Kidney (tissue), 14 donors: ENCODE measurements around the gene BBS2. TPM values are rescaled to one million over a fixed set of nuclear protein-coding genes. Genes with fewer than 3 reads are reported as not detected.

Experiments
- DNase-seq, 5 donors: peaks; one replicate each; pipeline ENCODE4 v3.0.0-alpha.2; 2013 to 2020
- FAIRE-seq: peaks from 2 replicates; lab custom pipeline; 2012; peaks lifted over from hg19 to GRCh38; lab: Jason Lieb, UNC
- H3K27ac ChIP-seq, 2 donors: one replicate each; pipeline ENCODE4 v1.7.0; 2013; ENCODE audit warnings: low read depth in 2 of 2, low read length in 2 of 2, inconsistent platforms in 1 of 2
- H3K27me3 ChIP-seq: one replicate; pipeline ENCODE4 v1.7.1; 2013; ENCODE audit warnings: low read length, inconsistent platforms; ENCODE audit not compliant: control insufficient read depth, insufficient read depth
- H3K36me3 ChIP-seq, 3 donors: one replicate each; pipeline versions ENCODE4 v1.7.0 to v1.7.1; 2013; ENCODE audit warnings: low read length in 3 of 3, control low read depth in 1 of 3, inconsistent platforms in 1 of 3; ENCODE audit not compliant: insufficient read depth in 3 of 3, control insufficient read depth in 2 of 3
- H3K4me1 ChIP-seq, 3 donors: one replicate each; pipeline versions ENCODE4 v1.7.0 to v1.7.1; 2013; ENCODE audit warnings: low read length in 3 of 3, inconsistent platforms in 1 of 3, low read depth in 1 of 3; ENCODE audit not compliant: control insufficient read depth in 2 of 3, insufficient read depth in 2 of 3
- H3K4me3 ChIP-seq, 3 donors: one replicate each; pipeline versions ENCODE4 v1.7.0 to v1.8.1; 2013; ENCODE audit warnings: low read length in 3 of 3, control low read depth in 1 of 3, inconsistent platforms in 1 of 3
- H3K9ac ChIP-seq, 3 donors: one replicate each; pipeline versions ENCODE4 v1.7.0 to v1.7.1; 2013; ENCODE audit warnings: low read length in 3 of 3, control low read depth in 1 of 3, inconsistent platforms in 1 of 3
- H3K9me3 ChIP-seq, 3 donors: one replicate each; pipeline versions ENCODE4 v1.7.0 to v1.7.1; 2013; ENCODE audit warnings: low read length in 3 of 3, control low read depth in 1 of 3, inconsistent platforms in 1 of 3; ENCODE audit not compliant: control insufficient read depth in 2 of 3, insufficient read depth in 1 of 3
- CTCF ChIP-seq: IDR thresholded peaks from 3 replicates; pipeline ENCODE4 v1.5.1; 2012; ENCODE audit warnings: mild to moderate bottlenecking, moderate library complexity, borderline replicate concordance; ENCODE audit not compliant: insufficient read depth; ENCODE audit errors: extremely low read depth
- intact Hi-C: fragments of 100-400 bp; cut with DNase I; formaldehyde crosslinking; loops from one replicate; pipeline ENCODE4 v1.11.1; 2022
- polyA plus RNA-seq: library from polyadenylated mRNA; stranded (reverse); fragments of 350-450 nt; fragmentation: Illumina TruSeq; extraction: RNeasy Lipid Tissue Mini Kit (QIAGEN cat#74804); gene quantifications from one replicate; pipeline ENCODE4 v1.2.3, GENCODE V29; 2014; ENCODE audit warnings: low read depth, low replicate concordance; ENCODE audit not compliant: insufficient read depth
- total RNA-seq: library from RNA; stranded (reverse); fragmentation: NEBNext Ultra II Directional; extraction: Animal tissue kit (Norgen Biotek cat#: 25700); gene quantifications from one replicate; pipeline ENCODE4 v1.2.1, GENCODE V29; 2021
- donor health status: control.
- donor health status: control.
- donor health status: control.
- donor health status: control.
- donor health status: control.
- donor health status: DM: yes; HTN: yes; CAD: no.
- donor health status: Normal renal cell carcinoma (clear cell type).

Gene BBS2
- total and polyA plus RNA-seq, 2 donors from 2014 or later: 46.5 to 64.2 TPM

- DNase-seq: no peak
- intact Hi-C loops: no loop called here
- no peak overlapping the region for H3K4me3 ChIP-seq
- no peaks in the 10 kb centered on the region for H3K9me3 ChIP-seq
- no peaks in the 10 kb centered on the region for H3K27me3 ChIP-seq
- H3K4me1 ChIP-seq: no peaks in the 10 kb centered on the region
- TF ChIP-seq CTCF: no peak
- no peak for FAIRE-seq
- no peak overlapping the region for H3K9ac ChIP-seq
- no peak overlapping the region for H3K27ac ChIP-seq
- H3K36me3 ChIP-seq: no peaks in the 10 kb centered on the region
These were observed 22.2 kb upstream of the BBS2 start for GRCh38 chr16:56542039-56542438.

- no peak overlapping the region for H3K27ac ChIP-seq
- FAIRE-seq (no peak), DNase-seq (no peak)
- H3K4me3 ChIP-seq: no peak overlapping the region
- intact Hi-C loops: no loop called here
- H3K9me3 ChIP-seq: no peaks in the 10 kb centered on the region
- H3K27me3 ChIP-seq: no peaks in the 10 kb centered on the region
- H3K36me3 ChIP-seq: no peaks in the 10 kb centered on the region
- no peaks in the 10 kb centered on the region for H3K4me1 ChIP-seq
- no peak for TF ChIP-seq CTCF
- no peak overlapping the region for H3K9ac ChIP-seq
These were observed 19.8 kb upstream of the BBS2 start for GRCh38 chr16:56539656-56540055.

GRCh38 chr16:56538331-56538730, 18.5 kb upstream of the BBS2 start:
- H3K27me3 ChIP-seq: no peaks in the 10 kb centered on the region
- no peaks in the 10 kb centered on the region for H3K9me3 ChIP-seq
- no peak for TF ChIP-seq CTCF
- intact Hi-C loops: no loop called here
- DNase-seq (no peak), FAIRE-seq (no peak)
- H3K27ac ChIP-seq: no peak overlapping the region
- H3K4me1 ChIP-seq: no peaks in the 10 kb centered on the region
- no peak overlapping the region for H3K9ac ChIP-seq
- H3K4me3 ChIP-seq: no peak overlapping the region
- no peaks in the 10 kb centered on the region for H3K36me3 ChIP-seq

- Histone ChIP-seq H3K9ac (no peak overlapping the region), H3K36me3 (no peaks in the 10 kb centered on the region), H3K27ac (no peak overlapping the region), H3K27me3 (no peaks in the 10 kb centered on the region), H3K9me3 (no peaks in the 10 kb centered on the region), H3K4me3 (no peak overlapping the region), H3K4me1 (no peaks in the 10 kb centered on the region)
- no peak for TF ChIP-seq CTCF
- intact Hi-C loops: no loop called here
- no peak for DNase-seq
- no peak for FAIRE-seq
These were observed 15.1 kb upstream of the BBS2 start for GRCh38 chr16:56534847-56535383.
